ENCODE measurements around the gene SUN3. TPM values are rescaled to one million over a fixed set of nuclear protein-coding genes. Genes with fewer than 3 reads are reported as not detected.
"Not testable (repeated sequence)": the region's sequence is repeated elsewhere in the genome, so short reads cannot be mapped to it uniquely, and the experiment has no call there.

SUN3 gene
- total and polyA plus RNA-seq, 8 donors = not detected

DNA sequence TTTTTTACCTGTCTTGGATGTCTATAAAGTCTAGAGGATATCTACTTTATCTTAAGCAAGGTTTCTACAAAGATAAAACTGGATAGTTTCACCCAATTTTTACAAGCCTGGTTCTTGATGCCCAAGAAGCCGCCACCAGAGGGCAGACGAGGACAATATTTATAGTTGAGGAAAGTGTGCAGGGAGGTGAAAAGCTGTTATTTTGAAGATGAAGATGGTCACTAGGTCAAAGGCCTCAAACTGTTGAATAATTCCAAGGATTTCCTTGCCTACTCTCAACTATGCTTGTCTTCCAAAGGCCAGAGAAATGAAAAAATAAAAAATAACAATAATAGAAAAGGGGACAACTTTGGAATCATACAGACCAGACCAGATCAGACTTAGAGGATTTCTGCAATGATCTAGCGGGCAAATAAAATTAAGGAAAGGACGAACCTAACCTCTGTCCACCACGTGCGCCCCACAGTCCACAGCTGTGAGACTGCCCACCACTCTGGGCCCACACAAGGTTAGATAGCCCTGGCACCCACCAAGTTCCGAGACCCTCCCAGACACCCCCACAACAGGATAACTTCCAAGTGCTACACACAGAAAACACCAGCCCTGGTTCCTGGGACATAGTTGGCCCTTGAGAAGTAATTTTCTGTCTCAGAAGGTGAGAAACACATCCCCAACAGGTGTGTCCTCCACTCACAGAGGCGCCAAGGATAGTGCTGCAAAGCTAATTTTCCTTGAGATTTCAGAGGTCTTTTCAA lies 83.5 kb downstream of the SUN3 start:
- TF ChIP-seq, protein P1, sequence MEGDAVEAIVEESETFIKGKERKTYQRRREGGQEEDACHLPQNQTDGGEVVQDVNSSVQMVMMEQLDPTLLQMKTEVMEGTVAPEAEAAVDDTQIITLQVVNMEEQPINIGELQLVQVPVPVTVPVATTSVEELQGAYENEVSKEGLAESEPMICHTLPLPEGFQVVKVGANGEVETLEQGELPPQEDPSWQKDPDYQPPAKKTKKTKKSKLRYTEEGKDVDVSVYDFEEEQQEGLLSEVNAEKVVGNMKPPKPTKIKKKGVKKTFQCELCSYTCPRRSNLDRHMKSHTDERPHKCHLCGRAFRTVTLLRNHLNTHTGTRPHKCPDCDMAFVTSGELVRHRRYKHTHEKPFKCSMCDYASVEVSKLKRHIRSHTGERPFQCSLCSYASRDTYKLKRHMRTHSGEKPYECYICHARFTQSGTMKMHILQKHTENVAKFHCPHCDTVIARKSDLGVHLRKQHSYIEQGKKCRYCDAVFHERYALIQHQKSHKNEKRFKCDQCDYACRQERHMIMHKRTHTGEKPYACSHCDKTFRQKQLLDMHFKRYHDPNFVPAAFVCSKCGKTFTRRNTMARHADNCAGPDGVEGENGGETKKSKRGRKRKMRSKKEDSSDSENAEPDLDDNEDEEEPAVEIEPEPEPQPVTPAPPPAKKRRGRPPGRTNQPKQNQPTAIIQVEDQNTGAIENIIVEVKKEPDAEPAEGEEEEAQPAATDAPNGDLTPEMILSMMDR (IDR thresholded peaks at IDR 0.05) = peak; percentile 44 to 78 (median 66)
- WGBS, 2 donors = 39 to 42% methylated on average over 8 of the region's 8 CpGs
- Histone ChIP-seq H3K36me3 (no peaks in the 10 kb centered on the region), H3K9me3 (no peaks in the 10 kb centered on the region), H3K27me3 (no peaks in the 10 kb centered on the region), H3K27ac (no peak overlapping the region), H3K4me3 (no peak overlapping the region), H3K4me1 (no peaks in the 10 kb centered on the region)
- FAIRE-seq (peak; percentile 56), DNase-seq (peak in 5 of 6 donors; percentile 45 to 91 (median 72)), ATAC-seq (peak; percentile 63 to 87 (median 76))
- intact Hi-C loops (cut with DNase I) = loop anchor here in 2 of 3 donors (5.0 kb wide), 1 partner anchor 162 kb away; no protein-coding TSS in a partner anchor

DNA sequence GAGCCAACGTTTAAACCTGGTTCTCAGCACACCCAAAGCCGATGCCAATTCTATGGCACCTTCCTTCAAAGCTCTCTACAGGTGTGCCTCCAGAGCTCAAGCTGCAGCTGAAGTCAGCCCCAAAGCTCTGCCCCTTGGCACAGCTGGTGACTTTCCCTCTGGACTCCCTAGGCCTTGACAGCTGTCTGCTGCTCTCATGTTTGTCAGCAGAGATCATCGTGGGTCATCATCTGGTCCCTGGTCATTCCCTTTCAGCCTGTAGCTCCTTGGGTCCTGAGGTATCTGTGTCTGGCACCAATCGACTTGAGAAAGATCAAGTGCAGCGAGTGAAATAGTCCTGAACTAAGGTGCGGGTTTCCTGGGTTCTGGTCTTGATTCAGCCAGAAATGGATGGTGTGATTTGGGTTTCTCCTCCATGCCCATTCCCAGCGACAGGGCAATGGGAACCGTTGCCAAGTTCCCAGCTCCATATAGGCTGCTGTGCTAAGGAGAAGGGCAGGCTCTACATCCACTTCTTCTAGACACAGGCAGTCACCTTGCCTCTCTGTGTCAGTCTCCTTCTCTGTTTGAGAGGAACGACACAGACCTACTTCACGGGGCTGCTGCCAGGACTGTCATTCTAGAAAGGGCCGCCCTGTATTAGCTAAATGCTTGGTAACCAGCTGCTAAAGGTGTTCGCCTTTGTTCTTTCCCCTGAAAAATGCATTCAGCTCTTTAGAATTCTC lies 84.2 kb downstream of the SUN3 start:
- Histone ChIP-seq H3K4me1 (no peaks in the 10 kb centered on the region), H3K27me3 (no peaks in the 10 kb centered on the region), H3K36me3 (no peaks in the 10 kb centered on the region), H3K27ac (no peak overlapping the region), H3K9me3 (no peaks in the 10 kb centered on the region), H3K4me3 (no peak overlapping the region)
- 54 to 59% methylated on average over 12 of the region's 12 CpGs for WGBS, 2 donors
- intact Hi-C loops (cut with DNase I) = loop anchor here in 2 of 3 donors (5.0 kb wide), 1 partner anchor 163 kb away; no protein-coding TSS in a partner anchor
- no peak for ATAC-seq
- no peak for DNase-seq
- TF ChIP-seq, protein P1 (IDR thresholded peaks at IDR 0.05) = no peak
- no peak for FAIRE-seq

DNA sequence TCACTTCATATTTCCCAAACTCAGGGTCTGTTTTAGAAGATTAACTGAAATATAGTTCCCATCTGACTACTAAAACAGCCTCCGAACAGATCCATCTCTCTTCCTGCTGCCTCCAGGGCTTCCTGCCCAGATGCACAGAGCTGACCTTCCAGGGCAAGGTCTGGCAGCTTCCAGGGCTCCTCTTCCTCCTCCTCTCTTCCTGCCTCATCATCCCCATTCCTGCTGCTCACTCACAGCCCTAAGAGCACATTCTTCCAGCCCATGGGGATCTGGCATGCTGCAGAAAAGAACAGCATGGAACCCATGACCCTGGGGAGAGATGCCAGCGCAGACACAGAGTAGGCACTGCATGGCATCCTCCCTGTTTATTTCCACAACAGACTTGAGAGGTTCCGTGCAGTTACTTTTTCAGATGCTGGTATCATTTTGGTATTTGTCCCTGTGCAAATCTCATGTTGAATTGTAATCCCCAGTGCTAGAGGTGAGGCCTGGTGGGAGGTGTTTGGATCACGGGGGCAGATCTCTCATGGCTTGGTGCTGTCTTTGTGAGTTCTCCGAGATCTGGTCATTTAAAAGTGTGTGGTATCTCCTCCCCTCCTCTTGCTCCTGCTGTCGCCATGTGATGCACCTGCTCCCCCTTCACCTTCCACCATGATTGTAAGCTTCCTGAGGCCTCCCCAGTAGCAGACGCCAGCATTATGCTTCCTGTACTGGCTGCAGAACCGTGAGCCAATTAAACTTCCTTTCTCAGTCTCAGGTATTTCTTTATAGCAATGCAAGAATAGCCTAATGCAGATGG lies 85.0 kb downstream of the SUN3 start:
- no peak for FAIRE-seq
- no peak overlapping the region for H3K27ac ChIP-seq
- H3K27me3 ChIP-seq = no peaks in the 10 kb centered on the region
- DNase-seq = no peak
- H3K4me3 ChIP-seq = no peak overlapping the region
- no peaks in the 10 kb centered on the region for H3K36me3 ChIP-seq
- WGBS, 2 donors = 73 to 83% methylated on average over 7 to 8 of the region's 8 CpGs
- TF ChIP-seq, protein P1 (IDR thresholded peaks at IDR 0.05) = no peak
- intact Hi-C loops (cut with DNase I) = no loop called here
- no peaks in the 10 kb centered on the region for H3K9me3 ChIP-seq
- no peak for ATAC-seq
- H3K4me1 ChIP-seq = no peaks in the 10 kb centered on the region

DNA sequence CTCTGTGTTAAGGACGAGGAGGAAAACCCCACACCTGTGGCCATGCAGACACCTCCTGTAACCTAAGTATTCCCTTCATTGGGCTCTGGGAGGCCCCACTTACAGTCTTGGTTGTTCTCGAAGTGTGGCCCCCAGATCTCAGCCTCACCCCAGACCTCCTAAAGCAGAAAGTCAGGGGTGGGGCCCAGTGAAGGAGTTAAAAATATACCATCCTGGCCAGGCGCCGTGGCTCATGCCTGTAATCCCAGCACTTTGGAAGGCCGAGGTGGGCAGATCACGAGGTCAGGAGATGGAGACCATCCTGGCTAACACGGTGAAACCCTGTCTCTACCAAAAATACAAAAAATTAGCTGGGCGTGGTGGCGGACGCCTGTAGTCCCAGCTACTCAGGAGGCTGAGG lies 86.3 kb downstream of the SUN3 start:
- DNase-seq; H3K36me3 ChIP-seq; H3K4me1 ChIP-seq; H3K27me3 ChIP-seq; ATAC-seq; H3K27ac ChIP-seq; H3K4me3 ChIP-seq; H3K9me3 ChIP-seq; intact Hi-C loops (cut with DNase I); FAIRE-seq: not testable (repeated sequence)
- WGBS, 2 donors = 79 to 82% methylated on average over 10 of the region's 10 CpGs

DNA sequence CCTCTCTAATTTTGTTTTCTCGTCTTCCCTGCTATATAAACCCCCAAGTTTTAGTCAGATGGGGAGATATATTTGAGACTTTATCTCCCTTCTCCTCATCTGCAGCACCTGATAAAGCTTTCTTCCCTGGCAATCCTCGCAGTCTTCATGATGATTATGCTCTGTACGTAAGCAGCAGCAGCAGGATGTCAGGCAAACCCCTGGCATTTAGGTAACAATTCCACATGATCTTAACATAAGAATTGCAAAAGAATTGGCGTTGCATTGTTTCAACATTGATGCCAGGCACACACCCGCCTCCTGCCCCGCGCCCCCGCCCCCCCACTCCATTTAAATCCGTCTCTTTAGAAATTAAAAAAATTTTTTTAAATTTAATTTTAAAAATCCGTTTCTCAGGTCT lies 86.8 kb downstream of the SUN3 start:
- ATAC-seq (no peak), DNase-seq (no peak)
- WGBS, 2 donors = 78 to 79% methylated on average over 10 of the region's 10 CpGs

More for the DNA sequence above, 86.8 kb downstream of the SUN3 start:
- no peaks in the 10 kb centered on the region for H3K36me3 ChIP-seq
- no peak overlapping the region for H3K4me3 ChIP-seq
- no peaks in the 10 kb centered on the region for H3K27me3 ChIP-seq
- TF ChIP-seq, protein P1 (IDR thresholded peaks at IDR 0.05) = no peak
- intact Hi-C loops (cut with DNase I) = no loop called here
- H3K9me3 ChIP-seq = no peaks in the 10 kb centered on the region
- no peak overlapping the region for H3K27ac ChIP-seq
- no peaks in the 10 kb centered on the region for H3K4me1 ChIP-seq
- FAIRE-seq = no peak

Data from pancreas (tissue), 10 donors.